ENCODE data around the gene TUBGCP2.

The TUBGCP2 gene

DNA sequence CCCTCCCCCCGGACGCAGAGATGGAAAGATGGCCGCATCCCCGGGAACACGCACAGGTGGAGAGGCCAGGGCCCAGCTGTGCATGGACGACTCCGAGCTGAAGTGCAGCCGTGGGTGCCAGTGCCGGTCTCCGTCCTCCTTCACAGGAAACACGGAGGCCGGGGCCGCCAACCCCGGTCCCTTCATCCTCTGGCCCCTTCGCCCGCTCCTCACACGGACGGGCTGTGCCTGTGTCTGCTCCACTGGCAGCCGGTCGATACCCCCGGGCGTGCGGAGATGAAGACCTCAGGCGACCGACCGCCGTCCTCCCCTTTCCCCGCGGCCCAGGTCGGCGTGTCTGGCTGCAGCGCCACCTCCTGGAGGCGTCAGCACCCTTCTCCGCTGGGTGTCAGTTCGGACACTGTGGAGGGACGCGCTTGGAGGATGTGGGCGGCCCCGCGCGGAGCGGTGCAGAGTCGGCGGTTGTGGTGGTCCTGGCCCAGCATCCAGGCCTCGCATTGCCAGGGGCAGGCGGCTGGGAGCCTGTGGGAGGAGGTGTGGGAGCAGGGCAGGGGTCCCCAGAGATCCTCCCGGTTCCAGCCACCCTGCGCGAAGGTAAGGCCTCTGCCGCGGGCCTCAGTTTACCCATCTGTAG is 9.9 kb upstream of the TUBGCP2 start (continued):
- TF ChIP-seq, protein P1, sequence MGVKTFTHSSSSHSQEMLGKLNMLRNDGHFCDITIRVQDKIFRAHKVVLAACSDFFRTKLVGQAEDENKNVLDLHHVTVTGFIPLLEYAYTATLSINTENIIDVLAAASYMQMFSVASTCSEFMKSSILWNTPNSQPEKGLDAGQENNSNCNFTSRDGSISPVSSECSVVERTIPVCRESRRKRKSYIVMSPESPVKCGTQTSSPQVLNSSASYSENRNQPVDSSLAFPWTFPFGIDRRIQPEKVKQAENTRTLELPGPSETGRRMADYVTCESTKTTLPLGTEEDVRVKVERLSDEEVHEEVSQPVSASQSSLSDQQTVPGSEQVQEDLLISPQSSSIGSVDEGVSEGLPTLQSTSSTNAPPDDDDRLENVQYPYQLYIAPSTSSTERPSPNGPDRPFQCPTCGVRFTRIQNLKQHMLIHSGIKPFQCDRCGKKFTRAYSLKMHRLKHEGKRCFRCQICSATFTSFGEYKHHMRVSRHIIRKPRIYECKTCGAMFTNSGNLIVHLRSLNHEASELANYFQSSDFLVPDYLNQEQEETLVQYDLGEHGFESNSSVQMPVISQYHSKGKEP (tag by site-specific recombination; IDR thresholded peaks at IDR 0.05), result no peak
- TF ChIP-seq SALL2 (tag by site-specific recombination; IDR thresholded peaks at IDR 0.05; ENCODE audit: borderline replicate concordance), result no peak
- TF ChIP-seq ZNF10 (tag by site-specific recombination; IDR thresholded peaks at IDR 0.05), result 0 out of 2 replicates have a peak, but pooled peaks have one; percentile 55
- TF ChIP-seq ZNF837 (tag by site-specific recombination; IDR thresholded peaks at IDR 0.05), result 0 out of 2 replicates have a peak, but pooled peaks have one; percentile 32
- TF ChIP-seq ZNF777 (tag by site-specific recombination; IDR thresholded peaks at IDR 0.05; ENCODE audit: borderline replicate concordance), result peak; percentile 69; the same call in 1 of the 2 replicates
- TF ChIP-seq, protein P2, sequence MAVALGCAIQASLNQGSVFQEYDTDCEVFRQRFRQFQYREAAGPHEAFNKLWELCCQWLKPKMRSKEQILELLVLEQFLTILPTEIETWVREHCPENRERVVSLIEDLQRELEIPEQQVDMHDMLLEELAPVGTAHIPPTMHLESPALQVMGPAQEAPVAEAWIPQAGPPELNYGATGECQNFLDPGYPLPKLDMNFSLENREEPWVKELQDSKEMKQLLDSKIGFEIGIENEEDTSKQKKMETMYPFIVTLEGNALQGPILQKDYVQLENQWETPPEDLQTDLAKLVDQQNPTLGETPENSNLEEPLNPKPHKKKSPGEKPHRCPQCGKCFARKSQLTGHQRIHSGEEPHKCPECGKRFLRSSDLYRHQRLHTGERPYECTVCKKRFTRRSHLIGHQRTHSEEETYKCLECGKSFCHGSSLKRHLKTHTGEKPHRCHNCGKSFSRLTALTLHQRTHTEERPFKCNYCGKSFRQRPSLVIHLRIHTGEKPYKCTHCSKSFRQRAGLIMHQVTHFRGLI (tag by site-specific recombination; IDR thresholded peaks at IDR 0.05), result no peak
- TF ChIP-seq, protein P3, sequence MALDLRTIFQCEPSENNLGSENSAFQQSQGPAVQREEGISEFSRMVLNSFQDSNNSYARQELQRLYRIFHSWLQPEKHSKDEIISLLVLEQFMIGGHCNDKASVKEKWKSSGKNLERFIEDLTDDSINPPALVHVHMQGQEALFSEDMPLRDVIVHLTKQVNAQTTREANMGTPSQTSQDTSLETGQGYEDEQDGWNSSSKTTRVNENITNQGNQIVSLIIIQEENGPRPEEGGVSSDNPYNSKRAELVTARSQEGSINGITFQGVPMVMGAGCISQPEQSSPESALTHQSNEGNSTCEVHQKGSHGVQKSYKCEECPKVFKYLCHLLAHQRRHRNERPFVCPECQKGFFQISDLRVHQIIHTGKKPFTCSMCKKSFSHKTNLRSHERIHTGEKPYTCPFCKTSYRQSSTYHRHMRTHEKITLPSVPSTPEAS (tag by site-specific recombination; IDR thresholded peaks at IDR 0.05), result peak; percentile 57; the same call in 1 of the 2 replicates
- TF ChIP-seq, protein P4, sequence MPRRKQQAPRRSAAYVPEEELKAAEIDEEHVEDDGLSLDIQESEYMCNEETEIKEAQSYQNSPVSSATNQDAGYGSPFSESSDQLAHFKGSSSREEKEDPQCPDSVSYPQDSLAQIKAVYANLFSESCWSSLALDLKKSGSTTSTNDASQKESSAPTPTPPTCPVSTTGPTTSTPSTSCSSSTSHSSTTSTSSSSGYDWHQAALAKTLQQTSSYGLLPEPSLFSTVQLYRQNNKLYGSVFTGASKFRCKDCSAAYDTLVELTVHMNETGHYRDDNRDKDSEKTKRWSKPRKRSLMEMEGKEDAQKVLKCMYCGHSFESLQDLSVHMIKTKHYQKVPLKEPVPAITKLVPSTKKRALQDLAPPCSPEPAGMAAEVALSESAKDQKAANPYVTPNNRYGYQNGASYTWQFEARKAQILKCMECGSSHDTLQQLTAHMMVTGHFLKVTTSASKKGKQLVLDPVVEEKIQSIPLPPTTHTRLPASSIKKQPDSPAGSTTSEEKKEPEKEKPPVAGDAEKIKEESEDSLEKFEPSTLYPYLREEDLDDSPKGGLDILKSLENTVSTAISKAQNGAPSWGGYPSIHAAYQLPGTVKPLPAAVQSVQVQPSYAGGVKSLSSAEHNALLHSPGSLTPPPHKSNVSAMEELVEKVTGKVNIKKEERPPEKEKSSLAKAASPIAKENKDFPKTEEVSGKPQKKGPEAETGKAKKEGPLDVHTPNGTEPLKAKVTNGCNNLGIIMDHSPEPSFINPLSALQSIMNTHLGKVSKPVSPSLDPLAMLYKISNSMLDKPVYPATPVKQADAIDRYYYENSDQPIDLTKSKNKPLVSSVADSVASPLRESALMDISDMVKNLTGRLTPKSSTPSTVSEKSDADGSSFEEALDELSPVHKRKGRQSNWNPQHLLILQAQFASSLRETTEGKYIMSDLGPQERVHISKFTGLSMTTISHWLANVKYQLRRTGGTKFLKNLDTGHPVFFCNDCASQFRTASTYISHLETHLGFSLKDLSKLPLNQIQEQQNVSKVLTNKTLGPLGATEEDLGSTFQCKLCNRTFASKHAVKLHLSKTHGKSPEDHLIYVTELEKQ (tag by site-specific recombination; IDR thresholded peaks at IDR 0.05; ENCODE audit: borderline replicate concordance), result no peak
- peak; percentile 92 for TF ChIP-seq ZNF335 (tag by site-specific recombination; conservative IDR thresholded peaks at IDR 0.05)
- 0 out of 2 replicates have a peak, but pooled peaks have one; percentile 78 for TF ChIP-seq ZFP37 (tag by site-specific recombination; IDR thresholded peaks at IDR 0.05)
- TF ChIP-seq YY1 (tag by site-specific recombination; IDR thresholded peaks at IDR 0.05), result peak; percentile 79; the same call in 1 of the 2 replicates
- TF ChIP-seq ZNF280D (tag by site-specific recombination; IDR thresholded peaks at IDR 0.05), result 0 out of 2 replicates have a peak, but pooled peaks have one; percentile 23
- TF ChIP-seq, protein P5, sequence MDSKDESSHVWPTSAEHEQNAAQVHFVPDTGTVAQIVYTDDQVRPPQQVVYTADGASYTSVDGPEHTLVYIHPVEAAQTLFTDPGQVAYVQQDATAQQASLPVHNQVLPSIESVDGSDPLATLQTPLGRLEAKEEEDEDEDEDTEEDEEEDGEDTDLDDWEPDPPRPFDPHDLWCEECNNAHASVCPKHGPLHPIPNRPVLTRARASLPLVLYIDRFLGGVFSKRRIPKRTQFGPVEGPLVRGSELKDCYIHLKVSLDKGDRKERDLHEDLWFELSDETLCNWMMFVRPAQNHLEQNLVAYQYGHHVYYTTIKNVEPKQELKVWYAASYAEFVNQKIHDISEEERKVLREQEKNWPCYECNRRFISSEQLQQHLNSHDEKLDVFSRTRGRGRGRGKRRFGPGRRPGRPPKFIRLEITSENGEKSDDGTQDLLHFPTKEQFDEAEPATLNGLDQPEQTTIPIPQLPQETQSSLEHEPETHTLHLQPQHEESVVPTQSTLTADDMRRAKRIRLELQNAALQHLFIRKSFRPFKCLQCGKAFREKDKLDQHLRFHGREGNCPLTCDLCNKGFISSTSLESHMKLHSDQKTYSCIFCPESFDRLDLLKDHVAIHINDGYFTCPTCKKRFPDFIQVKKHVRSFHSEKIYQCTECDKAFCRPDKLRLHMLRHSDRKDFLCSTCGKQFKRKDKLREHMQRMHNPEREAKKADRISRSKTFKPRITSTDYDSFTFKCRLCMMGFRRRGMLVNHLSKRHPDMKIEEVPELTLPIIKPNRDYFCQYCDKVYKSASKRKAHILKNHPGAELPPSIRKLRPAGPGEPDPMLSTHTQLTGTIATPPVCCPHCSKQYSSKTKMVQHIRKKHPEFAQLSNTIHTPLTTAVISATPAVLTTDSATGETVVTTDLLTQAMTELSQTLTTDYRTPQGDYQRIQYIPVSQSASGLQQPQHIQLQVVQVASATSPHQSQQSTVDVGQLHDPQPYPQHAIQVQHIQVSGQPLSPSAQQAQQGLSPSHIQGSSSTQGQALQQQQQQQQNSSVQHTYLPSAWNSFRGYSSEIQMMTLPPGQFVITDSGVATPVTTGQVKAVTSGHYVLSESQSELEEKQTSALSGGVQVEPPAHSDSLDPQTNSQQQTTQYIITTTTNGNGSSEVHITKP (tag by site-specific recombination; IDR thresholded peaks at IDR 0.05), result peak; percentile 87
- peak; percentile 59 for TF ChIP-seq SCRT2 (tag by site-specific recombination; IDR thresholded peaks at IDR 0.05)
- no peak for TF ChIP-seq ZNF311 (tag by site-specific recombination; IDR thresholded peaks at IDR 0.05; ENCODE audit: borderline replicate concordance)
- TF ChIP-seq ZNF610 (tag by site-specific recombination; IDR thresholded peaks at IDR 0.05; ENCODE audit: borderline replicate concordance), result peak; percentile 54; the same call in 1 of the 2 replicates
- TF ChIP-seq HOXA7 (CRISPR knock-in tag; IDR thresholded peaks at IDR 0.05; ENCODE audit: borderline replicate concordance), result no peak
- TF ChIP-seq, protein P6, sequence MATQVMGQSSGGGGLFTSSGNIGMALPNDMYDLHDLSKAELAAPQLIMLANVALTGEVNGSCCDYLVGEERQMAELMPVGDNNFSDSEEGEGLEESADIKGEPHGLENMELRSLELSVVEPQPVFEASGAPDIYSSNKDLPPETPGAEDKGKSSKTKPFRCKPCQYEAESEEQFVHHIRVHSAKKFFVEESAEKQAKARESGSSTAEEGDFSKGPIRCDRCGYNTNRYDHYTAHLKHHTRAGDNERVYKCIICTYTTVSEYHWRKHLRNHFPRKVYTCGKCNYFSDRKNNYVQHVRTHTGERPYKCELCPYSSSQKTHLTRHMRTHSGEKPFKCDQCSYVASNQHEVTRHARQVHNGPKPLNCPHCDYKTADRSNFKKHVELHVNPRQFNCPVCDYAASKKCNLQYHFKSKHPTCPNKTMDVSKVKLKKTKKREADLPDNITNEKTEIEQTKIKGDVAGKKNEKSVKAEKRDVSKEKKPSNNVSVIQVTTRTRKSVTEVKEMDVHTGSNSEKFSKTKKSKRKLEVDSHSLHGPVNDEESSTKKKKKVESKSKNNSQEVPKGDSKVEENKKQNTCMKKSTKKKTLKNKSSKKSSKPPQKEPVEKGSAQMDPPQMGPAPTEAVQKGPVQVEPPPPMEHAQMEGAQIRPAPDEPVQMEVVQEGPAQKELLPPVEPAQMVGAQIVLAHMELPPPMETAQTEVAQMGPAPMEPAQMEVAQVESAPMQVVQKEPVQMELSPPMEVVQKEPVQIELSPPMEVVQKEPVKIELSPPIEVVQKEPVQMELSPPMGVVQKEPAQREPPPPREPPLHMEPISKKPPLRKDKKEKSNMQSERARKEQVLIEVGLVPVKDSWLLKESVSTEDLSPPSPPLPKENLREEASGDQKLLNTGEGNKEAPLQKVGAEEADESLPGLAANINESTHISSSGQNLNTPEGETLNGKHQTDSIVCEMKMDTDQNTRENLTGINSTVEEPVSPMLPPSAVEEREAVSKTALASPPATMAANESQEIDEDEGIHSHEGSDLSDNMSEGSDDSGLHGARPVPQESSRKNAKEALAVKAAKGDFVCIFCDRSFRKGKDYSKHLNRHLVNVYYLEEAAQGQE (tag by site-specific recombination; IDR thresholded peaks at IDR 0.05), result peak; percentile 52

All from HEK293 (cell line).